Measurements from ENCODE around the gene CFL1.

CFL1 gene

GRCh38 chr11:65868076-65868667 is 10.2 kb upstream of the CFL1 start:
- no peak for DNase-seq
- H3K27ac Mint-ChIP-seq, result no peak overlapping the region
- no peaks in the 10 kb centered on the region for H3K9me3 Mint-ChIP-seq
- peaks cover 49% of the 10 kb centered on the region for H3K36me3 Mint-ChIP-seq (ENCODE audit: low read depth)
- H3K27me3 Mint-ChIP-seq, result no peaks in the 10 kb centered on the region
- H3K4me1 Mint-ChIP-seq (ENCODE audit: low read depth), result peaks cover 20% of the 10 kb centered on the region
- no peak overlapping the region for H3K4me3 Mint-ChIP-seq

GRCh38 chr11:65867284-65868071 is 9.5 kb upstream of the CFL1 start:
- Mint-ChIP-seq H3K9me3 (no peaks in the 10 kb centered on the region), H3K4me1 (ENCODE audit: low read depth) (peaks cover 22% of the 10 kb centered on the region), H3K36me3 (ENCODE audit: low read depth) (peaks cover 56% of the 10 kb centered on the region), H3K27me3 (no peaks in the 10 kb centered on the region), H3K4me3 (no peak overlapping the region), H3K27ac (no peak overlapping the region)
- DNase-seq, result no peak

- Mint-ChIP-seq H3K4me3 (no peak overlapping the region), H3K27ac (no peak overlapping the region), H3K36me3 (ENCODE audit: low read depth) (peaks cover 64% of the 10 kb centered on the region), H3K27me3 (no peaks in the 10 kb centered on the region), H3K4me1 (ENCODE audit: low read depth) (peaks cover 27% of the 10 kb centered on the region), H3K9me3 (no peaks in the 10 kb centered on the region)
- DNase-seq, result no peak
Measured at GRCh38 chr11:65866509-65867283, 8.7 kb upstream of the CFL1 start.

GRCh38 chr11:65865550-65866172 is 7.7 kb upstream of the CFL1 start:
- peaks cover 29% of the 10 kb centered on the region for H3K4me1 Mint-ChIP-seq (ENCODE audit: low read depth)
- DNase-seq, result no peak
- peak overlapping the region; percentile 61 for H3K27ac Mint-ChIP-seq
- H3K36me3 Mint-ChIP-seq (ENCODE audit: low read depth), result peaks cover 74% of the 10 kb centered on the region
- no peaks in the 10 kb centered on the region for H3K27me3 Mint-ChIP-seq
- no peaks in the 10 kb centered on the region for H3K9me3 Mint-ChIP-seq
- no peak overlapping the region for H3K4me3 Mint-ChIP-seq

GRCh38 chr11:65864706-65865471 is 6.9 kb upstream of the CFL1 start:
- DNase-seq, result no peak
- H3K27ac Mint-ChIP-seq, result peak overlapping the region; percentile 61
- H3K4me1 Mint-ChIP-seq (ENCODE audit: low read depth), result peaks cover 30% of the 10 kb centered on the region
- H3K4me3 Mint-ChIP-seq, result no peak overlapping the region
- H3K9me3 Mint-ChIP-seq, result no peaks in the 10 kb centered on the region
- peaks cover 80% of the 10 kb centered on the region for H3K36me3 Mint-ChIP-seq (ENCODE audit: low read depth)
- H3K27me3 Mint-ChIP-seq, result no peaks in the 10 kb centered on the region

- DNase-seq, result no peak
- H3K27me3 Mint-ChIP-seq, result no peaks in the 10 kb centered on the region
- H3K9me3 Mint-ChIP-seq, result no peaks in the 10 kb centered on the region
- H3K36me3 Mint-ChIP-seq (ENCODE audit: low read depth), result peaks cover 84% of the 10 kb centered on the region
- peak overlapping the region; percentile 20 for H3K27ac Mint-ChIP-seq
- peaks cover 33% of the 10 kb centered on the region for H3K4me1 Mint-ChIP-seq (ENCODE audit: low read depth)
- H3K4me3 Mint-ChIP-seq, result no peak overlapping the region
Measured at GRCh38 chr11:65863889-65864705, 6.1 kb upstream of the CFL1 start.

- H3K27ac Mint-ChIP-seq, result peak overlapping the region; percentile 83
- peak overlapping the region; percentile 49 for H3K4me3 Mint-ChIP-seq
- H3K27me3 Mint-ChIP-seq, result no peaks in the 10 kb centered on the region
Measured at GRCh38 chr11:65862941-65863888, 5.2 kb upstream of the CFL1 start.

GRCh38 chr11:65862191-65862735 is 4.3 kb upstream of the CFL1 start:
- Mint-ChIP-seq H3K9me3 (no peaks in the 10 kb centered on the region), H3K27ac (peak overlapping the region; percentile 98), H3K36me3 (ENCODE audit: low read depth) (peaks cover 82% of the 10 kb centered on the region), H3K4me3 (peak overlapping the region; percentile 90), H3K27me3 (no peaks in the 10 kb centered on the region), H3K4me1 (ENCODE audit: low read depth) (peaks cover 41% of the 10 kb centered on the region)
- no peak for DNase-seq

More at GRCh38 chr11:65862941-65863888, 5.2 kb upstream of the CFL1 start:
- no peak for DNase-seq
- H3K36me3 Mint-ChIP-seq (ENCODE audit: low read depth), result peaks cover 89% of the 10 kb centered on the region
- H3K9me3 Mint-ChIP-seq, result no peaks in the 10 kb centered on the region
- H3K4me1 Mint-ChIP-seq (ENCODE audit: low read depth), result peaks cover 40% of the 10 kb centered on the region

GRCh38 chr11:65861533-65862183 is 3.7 kb upstream of the CFL1 start:
- Mint-ChIP-seq H3K4me3 (peak overlapping the region; percentile 90), H3K36me3 (ENCODE audit: low read depth) (peaks cover 81% of the 10 kb centered on the region)

GRCh38 chr11:65861165-65861505 is 3.2 kb upstream of the CFL1 start:
- peaks cover 82% of the 10 kb centered on the region for H3K36me3 Mint-ChIP-seq (ENCODE audit: low read depth)

More at GRCh38 chr11:65861533-65862183, 3.7 kb upstream of the CFL1 start:
- Mint-ChIP-seq H3K27ac (peak overlapping the region; percentile 98), H3K9me3 (no peaks in the 10 kb centered on the region), H3K27me3 (no peaks in the 10 kb centered on the region), H3K4me1 (ENCODE audit: low read depth) (peaks cover 42% of the 10 kb centered on the region)
- no peak for DNase-seq

GRCh38 chr11:65860278-65861164 is 2.5 kb upstream of the CFL1 start, which contains the start of gene MUS81:
TSS of gene MUS81 (plus strand) at chr11:65860433. CDS start at chr11:65860754, 321 bp downstream.
- Mint-ChIP-seq H3K4me3 (peak within 1 kb of the TSS; percentile 90), H3K27ac (peak within 1 kb of the TSS; percentile 98), H3K9me3 (no peaks in the 10 kb centered on the region), H3K27me3 (no peaks in the 10 kb centered on the region), H3K36me3 (ENCODE audit: low read depth) (peaks cover 82% of the 10 kb centered on the region), H3K4me1 (ENCODE audit: low read depth) (peaks cover 53% of the 10 kb centered on the region)
- peak; percentile 97 for DNase-seq

More at GRCh38 chr11:65861165-65861505, 3.2 kb upstream of the CFL1 start:
- Mint-ChIP-seq H3K4me1 (ENCODE audit: low read depth) (peaks cover 47% of the 10 kb centered on the region), H3K27me3 (no peaks in the 10 kb centered on the region), H3K27ac (peak overlapping the region; percentile 98), H3K4me3 (peak overlapping the region; percentile 90), H3K9me3 (no peaks in the 10 kb centered on the region)
- no peak for DNase-seq
